ENCODE results near the gene SF3A2.
A peak's percentile ranks its signal among the peaks of the same experiment; 100 is the strongest.
"Not testable (repeated sequence)": the region's sequence is repeated elsewhere in the genome, so short reads cannot be mapped to it uniquely, and the experiment has no call there.

Gene SF3A2

GRCh38 chr19:2278459-2279158, 42.0 kb downstream of the SF3A2 start:
- no peak for DNase-seq (ENCODE audit: low read depth, low spot score)
- H3K4me3 ChIP-seq (ENCODE audit: low read depth, low read length) = no peak overlapping the region
- in situ Hi-C loops (cut with HindIII; ENCODE audit: low sequenced_read_pairs) = no loop called here
- no peak for TF ChIP-seq CTCF (IDR thresholded peaks at IDR 0.05; ENCODE audit: low read depth, low read length)

GRCh38 chr19:2280633-2281264, 44.1 kb downstream of the SF3A2 start:
- no peak for TF ChIP-seq CTCF (IDR thresholded peaks at IDR 0.05; ENCODE audit: low read depth, low read length)
- H3K4me3 ChIP-seq (ENCODE audit: low read depth, low read length) = no peak overlapping the region
- no peak for DNase-seq (ENCODE audit: low read depth, low spot score)
- in situ Hi-C loops (cut with HindIII; ENCODE audit: low sequenced_read_pairs) = no loop called here

GRCh38 chr19:2281265-2282061, 44.8 kb downstream of the SF3A2 start:
- in situ Hi-C loops (cut with HindIII; ENCODE audit: low sequenced_read_pairs); DNase-seq (ENCODE audit: low read depth, low spot score): not testable (repeated sequence)
- H3K4me3 ChIP-seq (ENCODE audit: low read depth, low read length) = peak overlapping the region; percentile 28

- TF ChIP-seq CTCF (IDR thresholded peaks at IDR 0.05; ENCODE audit: low read depth, low read length) = no peak
- in situ Hi-C loops (cut with HindIII; ENCODE audit: low sequenced_read_pairs) = no loop called here
- DNase-seq (ENCODE audit: low read depth, low spot score) = peak; percentile 50
- peak within 1 kb of the TSS; percentile 28 for H3K4me3 ChIP-seq (ENCODE audit: low read depth, low read length)
Observed at GRCh38 chr19:2282062-2282861, 45.6 kb downstream of the SF3A2 start, which contains the start of gene PEAK3. Gene PEAK3, minus strand, starts transcription at chr19:2282175. Its CDS starts 1,244 bp downstream, at chr19:2280931.

- in situ Hi-C loops (cut with HindIII; ENCODE audit: low sequenced_read_pairs) = no loop called here
- no peak for DNase-seq (ENCODE audit: low read depth, low spot score)
- H3K4me3 ChIP-seq (ENCODE audit: low read depth, low read length) = no peak overlapping the region
- TF ChIP-seq CTCF (IDR thresholded peaks at IDR 0.05; ENCODE audit: low read depth, low read length) = no peak
Observed at GRCh38 chr19:2282862-2283237, 46.2 kb downstream of the SF3A2 start.

- no peak for TF ChIP-seq CTCF (IDR thresholded peaks at IDR 0.05; ENCODE audit: low read depth, low read length)
- no peak overlapping the region for H3K4me3 ChIP-seq (ENCODE audit: low read depth, low read length)
- in situ Hi-C loops (cut with HindIII; ENCODE audit: low sequenced_read_pairs) = no loop called here
- DNase-seq (ENCODE audit: low read depth, low spot score) = no peak
Observed at GRCh38 chr19:2283835-2284507, 47.3 kb downstream of the SF3A2 start.
